GM12873 (cell line): Measurements from ENCODE around the gene JMJD1C.

Experiments
- TF ChIP-seq, protein P1 (sequence below): IDR thresholded peaks from 2 replicates; pipeline ENCODE4 v1.5.1; 2012; ENCODE audit warnings: low read depth, mild to moderate bottlenecking, moderate library complexity, low read length, control low read depth; ENCODE audit not compliant: insufficient read depth; ENCODE audit errors: missing control alignments

Gene JMJD1C

DNA sequence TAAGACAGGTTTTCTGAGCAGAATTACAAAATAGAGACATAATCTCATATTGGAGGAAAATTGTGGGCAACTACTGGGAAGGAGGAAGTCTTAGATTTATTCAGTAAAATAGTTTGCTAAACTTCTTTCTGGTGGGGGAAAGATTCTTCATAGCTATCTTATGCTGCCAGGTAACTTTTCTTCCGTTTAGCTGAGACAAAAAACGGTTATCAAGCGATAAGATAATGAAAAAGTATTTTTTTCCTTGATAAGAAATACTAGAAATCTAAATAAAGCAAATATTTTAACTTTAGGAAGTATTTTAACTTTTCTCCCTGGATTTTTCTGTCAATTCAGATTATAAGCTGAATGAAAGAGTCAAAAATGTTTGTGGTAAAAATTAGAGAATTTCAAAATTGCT, 52.3 kb downstream of the JMJD1C start:
- TF ChIP-seq, protein P1, sequence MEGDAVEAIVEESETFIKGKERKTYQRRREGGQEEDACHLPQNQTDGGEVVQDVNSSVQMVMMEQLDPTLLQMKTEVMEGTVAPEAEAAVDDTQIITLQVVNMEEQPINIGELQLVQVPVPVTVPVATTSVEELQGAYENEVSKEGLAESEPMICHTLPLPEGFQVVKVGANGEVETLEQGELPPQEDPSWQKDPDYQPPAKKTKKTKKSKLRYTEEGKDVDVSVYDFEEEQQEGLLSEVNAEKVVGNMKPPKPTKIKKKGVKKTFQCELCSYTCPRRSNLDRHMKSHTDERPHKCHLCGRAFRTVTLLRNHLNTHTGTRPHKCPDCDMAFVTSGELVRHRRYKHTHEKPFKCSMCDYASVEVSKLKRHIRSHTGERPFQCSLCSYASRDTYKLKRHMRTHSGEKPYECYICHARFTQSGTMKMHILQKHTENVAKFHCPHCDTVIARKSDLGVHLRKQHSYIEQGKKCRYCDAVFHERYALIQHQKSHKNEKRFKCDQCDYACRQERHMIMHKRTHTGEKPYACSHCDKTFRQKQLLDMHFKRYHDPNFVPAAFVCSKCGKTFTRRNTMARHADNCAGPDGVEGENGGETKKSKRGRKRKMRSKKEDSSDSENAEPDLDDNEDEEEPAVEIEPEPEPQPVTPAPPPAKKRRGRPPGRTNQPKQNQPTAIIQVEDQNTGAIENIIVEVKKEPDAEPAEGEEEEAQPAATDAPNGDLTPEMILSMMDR, result no peak

DNA sequence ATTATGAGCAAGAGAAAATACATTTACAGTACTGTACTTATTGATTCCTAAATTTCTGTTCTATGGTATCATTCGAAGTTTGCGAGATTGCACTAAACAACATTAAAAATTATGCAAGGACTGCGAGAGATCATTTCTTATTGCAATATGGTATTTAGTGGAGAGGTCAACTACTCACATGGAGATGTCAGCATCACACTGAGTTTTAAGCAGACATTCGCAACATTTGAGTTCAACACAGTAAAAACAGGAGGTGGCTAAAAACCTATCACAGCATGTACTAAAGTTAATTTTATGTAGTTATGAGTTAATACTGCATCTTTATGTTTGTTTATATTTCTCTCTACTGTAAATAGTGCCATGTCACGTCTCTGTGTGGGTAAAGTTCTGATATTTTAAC, 53.5 kb downstream of the JMJD1C start:
- TF ChIP-seq, protein P1, result no peak

DNA sequence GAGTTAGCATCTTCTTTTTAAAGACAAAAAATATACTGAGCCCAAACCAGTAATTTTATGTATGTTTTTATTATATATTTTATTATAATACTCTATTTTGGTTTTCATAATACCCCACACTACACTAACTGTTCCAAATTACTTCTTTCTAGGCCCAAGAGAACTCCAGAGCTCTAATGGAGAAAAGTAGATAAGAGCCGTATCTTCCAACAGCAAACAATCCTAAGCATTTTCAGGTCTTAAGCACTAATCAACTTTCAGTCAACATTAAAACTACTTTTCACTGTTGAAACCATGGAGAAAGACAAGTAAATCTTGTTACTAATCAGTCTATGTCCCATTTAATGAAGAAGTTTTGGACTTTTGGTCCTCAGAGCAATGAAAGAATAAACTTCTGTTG, 55.1 kb downstream of the JMJD1C start:
- TF ChIP-seq, protein P1, result no peak

DNA sequence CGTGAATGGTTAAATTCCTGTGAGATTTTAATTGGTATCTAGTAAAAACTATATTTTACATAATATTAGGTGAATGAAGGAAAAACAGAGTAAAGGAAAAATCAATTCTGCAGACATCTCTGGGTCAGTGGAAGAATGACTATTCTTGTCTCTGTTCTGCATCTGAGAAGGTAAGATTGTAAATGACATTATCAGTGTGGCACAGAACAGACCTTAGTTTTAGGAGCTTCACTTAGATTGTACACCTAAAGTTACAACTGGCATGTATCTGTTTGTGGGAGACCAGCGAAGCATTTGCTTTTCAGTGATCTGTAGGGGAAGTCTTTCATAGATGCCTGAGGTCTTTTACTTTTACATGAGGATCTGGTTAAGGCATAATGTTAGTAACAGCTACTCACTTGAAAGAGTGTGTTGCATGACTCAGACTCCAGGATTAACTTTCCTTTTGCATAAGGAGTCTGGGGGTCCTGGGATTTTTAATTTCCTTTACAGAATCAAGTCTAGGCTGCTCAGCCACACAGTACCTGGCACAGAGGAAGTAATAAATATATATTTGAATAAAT, 56.2 kb downstream of the JMJD1C start:
- TF ChIP-seq, protein P1, result no peak

DNA sequence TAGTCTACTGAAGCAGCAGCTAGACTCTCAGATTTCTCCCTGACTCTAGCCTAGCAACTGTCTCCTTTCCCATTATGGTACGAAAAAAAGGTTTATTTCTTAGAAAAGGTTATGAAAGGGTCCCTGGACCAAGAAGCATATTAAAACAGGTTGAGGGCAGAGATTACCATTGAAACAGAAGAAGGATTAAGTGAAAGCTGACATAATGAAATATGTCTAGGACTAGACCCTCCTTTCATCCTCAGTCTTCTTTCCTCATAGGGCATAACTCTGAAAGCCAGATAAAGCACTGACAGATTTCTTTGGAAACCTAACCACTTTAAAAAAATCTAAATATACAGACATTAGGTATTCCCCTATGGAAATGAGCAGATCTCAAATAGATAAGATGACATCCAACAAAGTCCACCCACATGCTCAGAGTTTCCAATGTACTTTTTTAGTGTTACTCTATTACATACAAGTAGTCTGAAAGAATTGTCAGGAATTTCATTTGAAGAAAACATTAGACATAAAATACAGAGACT, 58.6 kb downstream of the JMJD1C start:
- TF ChIP-seq, protein P1, result no peak

DNA sequence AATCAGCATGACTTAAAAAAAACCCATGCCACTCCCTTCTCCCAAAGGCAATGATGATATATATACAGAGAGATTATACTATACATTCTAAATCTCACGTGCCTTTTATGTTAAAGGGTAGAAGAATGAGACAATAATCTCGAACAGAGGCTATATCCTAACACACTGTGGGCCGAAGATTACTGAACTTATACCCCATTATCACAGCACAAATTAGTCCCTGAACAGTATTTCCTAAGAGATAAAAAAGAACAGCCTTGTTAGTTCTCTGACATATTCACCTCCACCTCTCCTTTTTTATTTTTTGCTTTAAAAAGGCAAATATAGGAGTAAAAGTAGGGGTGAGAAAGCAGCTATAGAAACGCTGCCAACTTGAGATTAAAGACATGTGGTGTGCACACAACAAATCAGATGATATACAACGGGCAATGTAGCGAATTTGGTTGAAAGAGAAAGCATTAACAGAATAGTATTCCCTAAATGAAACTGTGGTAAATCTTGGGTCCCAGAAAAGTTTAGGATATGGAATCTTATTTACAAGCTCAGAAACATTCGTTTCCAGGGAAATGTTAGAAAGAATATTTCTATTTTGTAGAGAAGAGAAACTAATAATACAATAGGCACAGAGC, 69.5 kb downstream of the JMJD1C start:
- TF ChIP-seq, protein P1, result no peak

DNA sequence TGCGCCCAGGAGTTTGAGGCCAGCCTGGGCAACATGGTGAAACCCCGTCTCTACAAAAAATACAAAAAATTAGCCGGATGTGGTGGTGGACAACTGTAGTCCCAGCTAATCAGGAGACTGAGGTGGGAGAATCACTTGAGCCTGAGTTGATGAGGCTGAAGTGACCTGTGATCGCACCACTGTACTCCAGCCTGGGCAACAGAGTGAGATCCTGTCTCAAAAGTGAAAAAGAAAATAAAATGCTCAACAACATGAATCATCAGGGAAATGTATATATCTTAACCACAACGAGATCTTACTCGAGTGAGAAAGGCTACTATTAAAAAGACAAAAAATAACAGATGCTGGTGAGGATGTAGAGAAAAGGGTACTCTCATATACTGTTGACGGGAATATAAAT, 72.7 kb downstream of the JMJD1C start:
- TF ChIP-seq, protein P1, result no peak
